A204.1 (cell line): Measurements from ENCODE around the gene KRTAP5-7.
"Not testable (repeated sequence)": the region's sequence is repeated elsewhere in the genome, so short reads cannot be mapped to it uniquely, and the experiment has no call there.

Source experiments
- FAIRE-seq: peaks from 2 replicates; lab custom pipeline; 2012; peaks lifted over from hg19 to GRCh38; lab: Jason Lieb, UNC

Gene KRTAP5-7

DNA sequence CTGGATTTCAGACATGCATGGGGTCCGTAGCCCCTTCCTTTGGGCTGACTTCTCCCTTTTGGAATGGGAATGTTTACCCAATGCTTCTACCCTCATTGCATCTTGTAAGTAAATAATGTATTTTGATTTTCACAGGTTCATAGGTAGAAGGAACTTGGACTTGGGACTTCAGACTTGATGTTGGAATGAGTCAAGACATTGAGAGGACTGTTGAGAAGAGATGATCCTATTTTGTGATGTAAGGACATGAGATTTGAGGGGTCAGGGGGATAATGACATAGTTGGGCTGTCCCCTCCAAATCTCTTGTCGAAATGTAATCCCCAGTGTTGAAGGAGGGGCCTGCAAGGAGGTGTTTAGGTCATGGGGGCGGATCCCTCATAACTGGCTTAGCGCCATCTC is 37.4 kb downstream of the KRTAP5-7 start:
- no peak for FAIRE-seq

DNA sequence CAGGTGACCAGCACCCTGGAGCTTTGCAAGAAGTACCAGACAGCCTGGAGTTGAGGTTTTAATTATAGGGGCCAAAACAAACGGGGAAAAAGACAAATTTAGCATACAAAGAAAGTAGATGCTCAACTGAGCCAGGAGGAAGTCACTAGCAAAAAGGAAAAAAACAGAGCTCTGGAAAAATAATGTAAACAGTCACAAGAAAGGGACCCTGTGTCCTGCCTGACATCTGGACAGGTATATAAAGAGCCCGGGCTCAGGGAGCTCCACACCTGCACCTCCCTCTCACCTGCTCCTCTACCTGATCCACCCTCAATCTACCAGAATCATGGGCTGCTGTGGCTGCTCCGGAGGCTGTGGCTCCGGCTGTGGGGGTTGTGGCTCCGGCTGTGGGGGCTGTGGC is 38.2 kb downstream of the KRTAP5-7 start, which contains the start of gene KRTAP5-10:
Gene KRTAP5-10 (plus strand): TSS at position 301 of the 400 bp plus-strand sequence. CDS start 25 bp downstream, at position 326.
- FAIRE-seq, result no peak

DNA sequence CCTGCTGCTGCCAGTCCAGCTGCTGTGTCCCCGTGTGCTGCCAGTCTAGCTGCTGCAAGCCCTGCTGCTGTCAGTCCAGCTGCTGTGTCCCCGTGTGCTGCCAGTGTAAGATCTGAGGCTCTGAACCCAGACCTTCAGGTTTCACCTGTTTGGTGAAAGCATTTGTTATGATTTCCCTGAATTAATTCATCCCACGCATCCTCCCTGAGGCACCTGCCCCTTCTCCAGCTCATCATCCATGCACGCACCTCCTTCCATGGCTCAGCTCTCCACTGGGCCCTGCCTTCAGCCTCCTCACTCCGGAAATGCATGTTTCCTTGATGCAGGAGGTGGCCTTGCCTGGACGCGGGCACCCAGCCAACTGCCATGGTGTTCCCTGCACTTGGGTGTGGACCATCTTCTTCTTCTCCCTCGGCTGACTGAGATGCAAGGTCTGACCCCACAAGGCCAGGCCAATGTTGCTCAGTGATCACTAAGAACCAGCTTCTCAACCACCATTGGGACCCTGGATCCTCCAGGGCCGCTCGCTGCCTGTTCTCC is 39.1 kb downstream of the KRTAP5-7 start:
- no peak for FAIRE-seq

- FAIRE-seq, result not testable (repeated sequence)
Measured at GRCh38 chr11:71566626-71567599, 39.8 kb downstream of the KRTAP5-7 start.

- not testable (repeated sequence) for FAIRE-seq
Measured at GRCh38 chr11:71567633-71568032, 40.6 kb downstream of the KRTAP5-7 start.

DNA sequence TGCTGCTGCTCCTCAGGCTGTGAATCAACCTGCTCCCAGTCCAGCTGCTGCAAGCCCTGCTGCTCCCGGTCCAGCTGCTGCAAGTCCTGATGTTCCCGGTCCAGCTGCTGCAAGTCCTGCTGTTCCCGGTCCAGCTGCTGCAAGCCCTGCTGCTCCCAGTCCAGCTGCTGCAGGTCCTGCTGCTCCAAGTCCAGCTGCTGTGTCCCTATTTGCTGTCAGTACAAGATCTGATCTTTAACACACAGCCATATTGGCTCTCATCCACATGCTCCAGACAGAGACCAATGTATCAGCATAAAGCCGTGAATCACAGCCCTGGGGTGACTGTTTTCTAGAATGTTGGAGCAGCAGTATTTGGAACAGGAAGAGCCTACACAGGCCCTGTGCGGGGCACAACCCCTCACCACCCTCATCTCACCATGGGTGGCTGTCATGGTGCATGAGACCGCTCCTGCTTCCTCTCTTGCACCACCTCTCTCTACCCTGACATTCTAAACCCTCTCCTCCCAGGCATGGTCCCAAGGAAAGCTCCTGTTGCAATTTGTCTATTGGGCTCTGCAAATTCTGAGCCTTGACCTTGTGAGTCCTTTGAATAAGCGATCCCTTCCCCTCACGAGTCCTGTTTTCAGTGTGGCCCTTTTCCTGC is 41.8 kb downstream of the KRTAP5-7 start:
- FAIRE-seq, result no peak

- FAIRE-seq, result not testable (repeated sequence)
Measured at GRCh38 chr11:71571101-71571850, 44.2 kb downstream of the KRTAP5-7 start.

GRCh38 chr11:71572811-71573210 is 45.7 kb downstream of the KRTAP5-7 start:
- FAIRE-seq, result no peak

DNA sequence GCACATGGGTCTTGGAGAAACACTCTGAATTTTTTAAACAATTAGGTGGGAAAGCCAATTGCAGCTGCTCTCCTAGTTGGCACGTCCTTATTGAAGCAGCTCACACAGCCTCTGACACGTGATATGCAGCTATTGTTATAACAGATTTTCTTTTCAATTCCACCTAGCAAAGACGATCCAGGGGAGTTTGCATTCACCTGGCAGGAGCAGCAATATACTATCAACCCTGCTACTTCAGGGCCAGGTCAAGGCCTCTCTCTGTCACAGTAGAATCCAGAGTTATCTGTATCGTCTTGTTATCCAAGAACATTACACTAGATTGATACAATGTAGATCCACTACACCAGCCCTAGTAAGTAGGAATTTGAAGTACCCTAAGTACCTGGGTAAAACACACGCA is 47.4 kb downstream of the KRTAP5-7 start:
- FAIRE-seq, result no peak

DNA sequence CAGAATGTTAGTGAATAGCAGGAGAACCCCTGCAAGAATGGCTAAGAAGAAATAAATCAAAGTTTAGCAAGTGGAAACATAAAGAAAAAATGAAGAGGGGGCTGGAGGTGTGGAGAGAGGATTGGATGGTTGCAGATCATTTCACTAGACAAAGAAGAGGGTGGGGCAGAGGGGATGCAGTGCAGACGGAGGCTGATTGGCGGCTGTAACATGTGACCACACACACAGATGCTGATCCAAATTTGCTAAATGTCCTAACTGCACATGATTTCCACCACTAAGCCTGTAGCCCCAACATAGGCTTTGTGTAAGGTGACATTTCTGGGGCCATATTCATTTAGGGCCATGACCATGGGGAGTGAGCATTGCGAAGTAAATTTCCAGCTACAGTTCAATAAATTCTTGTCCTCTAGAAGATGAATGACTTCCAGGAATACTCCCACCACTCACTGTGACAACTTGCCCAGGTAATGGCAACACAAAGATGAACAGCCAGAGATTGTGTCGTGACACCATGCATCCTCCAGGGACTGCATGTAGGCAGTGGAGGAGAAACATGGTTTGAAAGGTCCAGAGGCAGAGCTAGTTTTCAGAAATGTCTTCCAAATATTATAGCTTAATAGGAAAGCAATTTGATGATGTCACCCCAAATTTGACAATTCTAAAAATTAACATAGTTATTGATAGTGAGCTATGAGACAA is 48.8 kb downstream of the KRTAP5-7 start:
- no peak for FAIRE-seq

DNA sequence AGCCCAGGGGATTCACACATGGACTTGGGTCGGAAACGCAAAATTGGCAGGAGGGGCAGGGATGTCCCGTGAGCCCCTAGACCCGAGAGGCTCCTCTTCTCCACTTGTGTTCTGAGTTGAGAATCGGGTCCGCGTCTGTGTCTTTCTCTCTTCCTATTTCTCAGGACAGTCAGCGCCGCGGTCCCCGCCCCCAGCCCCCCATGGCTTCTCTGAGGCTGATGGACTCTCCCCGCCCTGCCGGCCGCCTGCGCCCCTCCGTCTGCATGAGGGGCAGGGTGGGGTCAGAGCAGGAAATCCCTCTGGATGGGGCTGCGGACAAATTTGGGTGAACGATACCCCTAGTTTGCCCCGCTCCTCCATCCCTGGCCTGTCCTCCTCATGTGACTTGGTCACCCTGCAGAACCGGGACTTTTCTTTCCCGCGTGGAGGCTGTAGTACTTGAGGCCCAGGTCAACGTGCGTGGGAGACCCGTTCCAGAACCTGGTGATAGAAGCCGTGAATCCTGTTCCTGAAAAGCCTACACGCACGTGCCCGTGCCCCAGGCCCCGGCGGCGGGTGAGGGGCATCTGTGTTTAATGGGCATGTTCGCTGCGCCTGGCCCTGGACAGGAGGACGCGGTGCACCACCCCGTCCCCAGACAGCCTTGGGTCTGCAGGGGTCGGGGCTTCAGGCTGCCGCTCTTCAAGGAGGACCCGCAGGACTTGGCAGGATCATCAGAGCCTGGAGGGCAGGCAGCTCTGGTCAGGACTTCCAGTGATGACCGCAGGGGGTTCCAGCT is 49.8 kb downstream of the KRTAP5-7 start:
- FAIRE-seq, result not testable (repeated sequence)

DNA sequence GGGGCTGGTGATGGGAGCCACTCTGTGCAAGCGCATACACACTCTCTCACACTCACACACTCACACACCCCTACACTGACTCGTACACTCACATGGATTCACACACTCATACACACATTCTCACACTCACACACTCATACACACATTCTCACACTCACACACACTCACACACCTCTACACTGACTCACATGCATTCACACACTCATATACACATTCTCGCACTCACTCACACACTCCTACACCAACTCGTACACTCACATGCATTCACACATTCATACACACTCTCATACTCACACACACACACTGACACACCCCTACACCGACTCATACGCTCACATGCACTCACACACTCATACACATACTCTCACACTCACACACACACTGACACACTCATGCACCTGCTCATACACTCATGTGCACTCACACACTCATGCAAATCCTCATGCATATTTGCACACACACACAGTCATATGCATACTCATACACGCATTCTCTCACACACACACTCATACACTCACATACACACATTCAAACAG is 50.5 kb downstream of the KRTAP5-7 start:
- FAIRE-seq, result no peak
